Measurements from ENCODE around the gene RAB9A.

Gene RAB9A

GRCh38 chrX:13698432-13698831, 9.5 kb downstream of the RAB9A start:
- no peak overlapping the region for H3K4me3 ChIP-seq (ENCODE audit: low read depth, low read length)
- TF ChIP-seq CTCF (conservative IDR thresholded peaks at IDR 0.05; ENCODE audit: low read depth, low read length): no peak
- no peak for DNase-seq (ENCODE audit: low read depth)

- DNase-seq (ENCODE audit: low read depth): peak; percentile 28
- TF ChIP-seq CTCF (conservative IDR thresholded peaks at IDR 0.05; ENCODE audit: low read depth, low read length): no peak
These were observed 10.4 kb downstream of the RAB9A start for GRCh38 chrX:13699183-13699826.

GRCh38 chrX:13700380-13700779, 11.5 kb downstream of the RAB9A start:
- no peak for DNase-seq (ENCODE audit: low read depth)
- no peak for TF ChIP-seq CTCF (conservative IDR thresholded peaks at IDR 0.05; ENCODE audit: low read depth, low read length)
- no peak overlapping the region for H3K4me3 ChIP-seq (ENCODE audit: low read depth, low read length)

More at GRCh38 chrX:13699183-13699826, 10.4 kb downstream of the RAB9A start:
- no peak overlapping the region for H3K4me3 ChIP-seq (ENCODE audit: low read depth, low read length)

- no peak for TF ChIP-seq CTCF (conservative IDR thresholded peaks at IDR 0.05; ENCODE audit: low read depth, low read length)
- no peak for DNase-seq (ENCODE audit: low read depth)
- H3K4me3 ChIP-seq (ENCODE audit: low read depth, low read length): no peak overlapping the region
These were observed 13.3 kb downstream of the RAB9A start for GRCh38 chrX:13702111-13702789.

- no peak overlapping the region for H3K4me3 ChIP-seq (ENCODE audit: low read depth, low read length)
- no peak for DNase-seq (ENCODE audit: low read depth)
- TF ChIP-seq CTCF (conservative IDR thresholded peaks at IDR 0.05; ENCODE audit: low read depth, low read length): no peak
These were observed 14.2 kb downstream of the RAB9A start for GRCh38 chrX:13703135-13703534.

GRCh38 chrX:13703589-13703988, 14.7 kb downstream of the RAB9A start:
- H3K4me3 ChIP-seq (ENCODE audit: low read depth, low read length): no peak overlapping the region
- TF ChIP-seq CTCF (conservative IDR thresholded peaks at IDR 0.05; ENCODE audit: low read depth, low read length): no peak
- no peak for DNase-seq (ENCODE audit: low read depth)

- no peak for DNase-seq (ENCODE audit: low read depth)
- no peak overlapping the region for H3K4me3 ChIP-seq (ENCODE audit: low read depth, low read length)
- TF ChIP-seq CTCF (conservative IDR thresholded peaks at IDR 0.05; ENCODE audit: low read depth, low read length): no peak
These were observed 22.2 kb downstream of the RAB9A start for GRCh38 chrX:13711141-13711540.
